Fibroblast of lung (primary cell): ENCODE results near the gene GIT2.

ENCODE experiments used
- CTCF ChIP-seq, 2 donors: IDR thresholded peaks in 1 of 2; conservative IDR thresholded peaks in 1 of 2; 1 replicate in 1 of 2; 2 replicates in 1 of 2; pipeline ENCODE4 v1.5.1; 2011 to 2012; ENCODE audit warnings: low read length in 2 of 2, control low read depth in 1 of 2, inconsistent platforms in 1 of 2, low read depth in 1 of 2, mild to moderate bottlenecking in 1 of 2
- EZH2 ChIP-seq: IDR thresholded peaks from 2 replicates; pipeline ENCODE4 v1.5.1; 2012; ENCODE audit warnings: low read length, control low read depth, mild to moderate bottlenecking; ENCODE audit errors: missing control alignments

- no peak for TF ChIP-seq EZH2
- no peak for TF ChIP-seq CTCF (conservative IDR thresholded peaks at IDR 0.05 in 1 of 2, IDR thresholded peaks at IDR 0.05 in 1 of 2; ENCODE audit: low read depth in 1 of 2, low read length in 2 of 2)
Measured at GRCh38 chr12:109883461-109883860, 112.7 kb downstream of the GIT2 start.
